GM19239 (cell line): ENCODE data around the gene F12.

Source experiments
- DNase-seq: peaks from one replicate; pipeline ENCODE4 v3.0.0; 2011; ENCODE audit warnings: low spot score; ENCODE audit not compliant: insufficient read length
- FAIRE-seq: peaks from 2 replicates; lab custom pipeline; 2011; peaks lifted over from hg19 to GRCh38; lab: Jason Lieb, UNC

Gene F12

DNA sequence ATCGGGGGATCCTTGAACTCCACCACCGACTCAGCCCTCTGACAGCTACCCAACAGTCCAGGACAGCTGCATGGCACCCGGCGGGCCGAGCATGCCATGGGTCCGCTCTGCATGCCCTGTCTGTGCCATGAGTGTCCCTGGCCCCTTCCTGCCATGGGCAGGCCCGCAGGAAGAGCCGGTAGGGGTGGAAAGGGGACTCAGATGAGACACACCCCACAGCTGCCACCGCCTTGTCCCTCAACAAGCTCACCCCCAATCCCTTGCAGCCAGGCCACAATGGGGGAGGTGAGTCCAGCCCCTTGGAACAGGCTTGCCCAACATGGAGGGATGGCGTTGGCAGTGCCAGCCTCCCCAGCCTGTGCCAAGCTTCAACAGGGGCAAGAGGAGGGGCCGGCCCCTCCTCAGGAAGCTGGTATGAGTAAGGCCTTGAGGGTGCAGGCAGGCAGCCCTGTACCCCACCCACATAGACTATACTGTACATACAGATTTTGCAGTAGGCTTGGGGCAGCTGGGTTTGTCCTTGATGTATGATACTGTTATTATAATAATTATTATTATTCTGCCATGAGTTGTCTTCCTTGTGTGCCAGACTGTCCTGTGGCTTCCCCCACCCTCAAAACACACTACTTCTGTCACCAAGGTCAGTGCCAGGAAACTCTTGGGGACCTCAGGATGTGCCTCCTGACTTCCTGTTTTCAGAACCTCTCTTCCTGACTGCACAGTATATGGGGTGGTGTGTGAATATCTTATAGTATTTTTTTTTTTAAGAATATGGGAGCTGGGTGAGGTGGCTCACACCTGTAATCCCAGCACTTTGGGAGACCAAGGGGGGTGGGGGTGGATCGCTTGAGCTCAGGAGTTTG is 37.1 kb downstream of the F12 start:
- DNase-seq: no peak
- no peak for FAIRE-seq

DNA sequence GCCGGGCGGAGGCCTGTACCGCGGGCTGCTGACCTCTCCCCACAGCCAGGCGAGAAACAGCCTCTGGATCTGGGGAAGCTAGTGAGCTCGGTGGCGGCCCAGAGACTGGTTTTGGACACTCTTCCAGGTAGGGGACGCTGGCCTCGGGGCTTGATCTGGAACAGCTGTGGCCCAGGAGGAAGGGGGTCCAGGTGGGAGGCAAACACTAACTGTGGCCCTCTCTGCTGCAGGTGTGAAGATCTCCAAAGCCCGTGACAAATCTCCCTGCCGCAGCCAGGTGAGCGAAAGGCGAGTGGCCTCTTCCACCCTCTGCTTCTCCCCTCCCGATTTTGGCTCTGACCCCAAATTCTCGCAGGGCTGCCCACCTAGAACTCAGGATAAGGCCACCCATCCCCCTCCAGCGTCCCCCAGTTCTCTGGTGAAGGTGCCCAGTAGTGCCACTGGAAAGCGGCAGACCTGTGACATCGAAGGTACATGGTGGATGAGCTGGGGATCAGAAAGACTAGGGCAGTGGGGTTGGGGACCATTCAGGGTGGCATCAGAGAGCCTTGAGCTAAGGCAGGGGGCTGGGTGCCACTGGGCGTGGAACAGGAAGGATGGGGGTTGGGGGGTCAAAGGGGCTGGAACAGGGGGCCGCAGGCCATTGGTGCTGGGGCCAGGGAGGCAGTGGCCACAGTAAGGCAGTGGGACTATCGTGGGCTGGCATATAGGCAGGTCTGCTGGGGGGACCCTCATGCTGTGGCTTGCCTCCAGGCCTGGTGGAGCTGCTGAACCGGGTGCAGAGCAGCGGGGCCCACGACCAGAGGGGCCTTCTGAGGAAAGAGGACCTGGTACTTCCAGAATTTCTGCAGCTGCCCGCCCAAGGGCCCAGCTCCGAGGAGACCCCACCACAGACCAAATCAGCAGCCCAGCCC is 38.0 kb downstream of the F12 start:
- no peak for FAIRE-seq
- DNase-seq: no peak

- FAIRE-seq (peak; percentile 77), DNase-seq (peak; percentile 90)
Observed at GRCh38 chr5:177370488-177371119, 38.8 kb downstream of the F12 start.

- FAIRE-seq (peak; percentile 44), DNase-seq (no peak)
Observed at GRCh38 chr5:177369645-177370440, 39.5 kb downstream of the F12 start.

- DNase-seq: peak; percentile 74
- FAIRE-seq: peak; percentile 81
Observed at GRCh38 chr5:177368869-177369644, 40.3 kb downstream of the F12 start.

DNA sequence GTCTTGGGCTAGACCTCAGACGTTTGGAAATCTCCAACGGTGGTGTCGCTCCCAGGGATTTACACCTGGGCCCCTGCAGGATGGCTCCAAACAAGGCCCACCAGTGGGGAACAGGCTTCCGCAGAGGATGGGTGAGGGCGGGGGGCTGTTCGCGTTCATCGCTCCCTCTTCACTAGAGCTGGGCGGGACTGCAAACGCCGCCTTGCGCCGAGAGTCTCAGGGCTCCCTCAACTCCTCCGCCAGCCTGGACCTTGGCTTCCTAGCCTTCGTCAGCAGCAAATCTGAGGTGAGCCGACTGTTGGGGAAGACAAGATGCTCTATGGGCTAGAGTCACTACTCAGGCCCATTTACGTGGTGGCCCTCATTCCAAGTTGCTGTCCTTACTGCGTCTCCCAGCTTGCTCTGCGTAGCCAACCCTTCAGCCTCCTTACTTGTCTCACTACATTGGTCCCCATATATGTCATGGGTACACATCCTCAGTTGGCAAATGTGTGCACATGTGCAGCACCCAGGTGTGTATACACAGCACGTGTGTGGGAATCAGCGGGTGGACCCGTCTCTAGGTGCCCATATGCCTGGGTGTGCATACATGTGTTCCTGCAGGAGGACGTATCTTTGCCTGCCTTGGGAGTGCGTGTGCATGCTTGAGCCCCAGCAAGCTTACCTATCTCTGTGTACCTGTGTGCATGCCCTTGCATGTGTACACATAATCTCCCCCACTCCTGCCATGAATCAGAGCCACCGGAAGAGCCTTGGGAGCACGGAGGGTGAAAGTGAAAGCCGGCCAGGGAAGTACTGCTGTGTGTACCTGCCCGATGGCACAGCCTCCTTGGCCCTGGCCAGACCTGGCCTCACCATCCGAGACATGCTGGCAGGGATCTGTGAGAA is 41.1 kb downstream of the F12 start:
- FAIRE-seq (no peak), DNase-seq (no peak)

DNA sequence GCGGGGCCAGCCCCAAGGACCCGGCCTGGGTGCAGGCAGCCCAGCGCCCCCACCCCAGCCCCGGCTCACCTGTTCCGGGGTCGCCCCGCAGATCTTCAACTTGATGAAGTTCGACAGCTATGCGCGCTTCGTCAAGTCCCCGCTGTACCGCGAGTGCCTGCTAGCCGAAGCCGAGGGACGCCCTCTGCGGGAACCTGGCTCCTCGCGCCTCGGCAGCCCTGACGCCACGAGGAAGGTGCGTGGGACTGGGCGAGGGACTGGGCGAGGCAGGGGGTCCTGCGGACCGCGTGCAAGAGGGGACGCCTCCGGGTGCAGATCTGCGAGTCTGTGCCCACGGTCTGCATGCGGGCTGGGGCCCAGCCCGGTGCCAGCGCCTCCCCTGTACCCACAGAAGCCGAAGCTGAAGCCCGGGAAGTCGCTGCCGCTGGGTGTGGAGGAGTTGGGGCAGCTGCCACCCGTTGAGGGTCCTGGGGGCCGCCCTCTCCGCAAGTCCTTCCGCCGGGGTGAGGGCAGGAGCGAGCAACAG is 42.0 kb downstream of the F12 start:
- DNase-seq: no peak
- FAIRE-seq: no peak

DNA sequence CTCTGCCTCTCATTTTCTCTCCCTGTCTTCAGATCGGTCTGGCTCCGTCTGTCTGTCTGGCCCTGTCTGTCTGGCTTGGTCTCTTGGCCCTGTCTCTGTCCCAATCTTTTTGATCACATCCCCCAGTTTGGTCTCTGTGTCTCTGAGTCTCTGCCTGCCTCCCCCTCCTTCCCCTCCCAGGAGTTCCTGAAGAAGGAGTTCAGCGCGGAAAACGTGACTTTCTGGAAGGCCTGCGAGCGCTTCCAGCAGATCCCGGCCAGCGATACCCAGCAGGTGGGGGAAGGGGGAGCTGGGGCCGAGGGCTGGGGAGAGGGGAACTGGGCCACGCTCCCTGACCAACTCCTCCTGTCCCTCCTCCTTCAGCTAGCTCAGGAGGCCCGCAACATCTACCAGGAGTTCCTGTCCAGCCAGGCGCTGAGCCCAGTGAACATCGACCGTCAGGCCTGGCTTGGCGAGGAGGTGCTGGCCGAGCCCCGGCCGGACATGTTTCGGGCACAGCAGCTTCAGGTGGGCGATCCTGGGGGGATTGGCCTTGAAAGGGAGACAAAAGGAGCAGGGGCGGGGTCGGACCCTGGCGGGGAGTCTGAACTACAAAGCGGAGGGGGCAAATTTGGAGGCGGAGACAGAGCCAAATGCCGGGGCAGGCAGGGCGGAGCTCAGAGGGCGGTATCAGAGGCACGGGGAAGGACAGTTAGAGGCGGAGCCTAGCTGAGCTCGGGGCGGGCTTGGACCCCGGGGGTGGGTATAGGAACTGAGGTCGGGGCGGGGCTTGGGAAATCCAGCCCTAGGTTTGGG is 42.6 kb downstream of the F12 start:
- no peak for FAIRE-seq

DNA sequence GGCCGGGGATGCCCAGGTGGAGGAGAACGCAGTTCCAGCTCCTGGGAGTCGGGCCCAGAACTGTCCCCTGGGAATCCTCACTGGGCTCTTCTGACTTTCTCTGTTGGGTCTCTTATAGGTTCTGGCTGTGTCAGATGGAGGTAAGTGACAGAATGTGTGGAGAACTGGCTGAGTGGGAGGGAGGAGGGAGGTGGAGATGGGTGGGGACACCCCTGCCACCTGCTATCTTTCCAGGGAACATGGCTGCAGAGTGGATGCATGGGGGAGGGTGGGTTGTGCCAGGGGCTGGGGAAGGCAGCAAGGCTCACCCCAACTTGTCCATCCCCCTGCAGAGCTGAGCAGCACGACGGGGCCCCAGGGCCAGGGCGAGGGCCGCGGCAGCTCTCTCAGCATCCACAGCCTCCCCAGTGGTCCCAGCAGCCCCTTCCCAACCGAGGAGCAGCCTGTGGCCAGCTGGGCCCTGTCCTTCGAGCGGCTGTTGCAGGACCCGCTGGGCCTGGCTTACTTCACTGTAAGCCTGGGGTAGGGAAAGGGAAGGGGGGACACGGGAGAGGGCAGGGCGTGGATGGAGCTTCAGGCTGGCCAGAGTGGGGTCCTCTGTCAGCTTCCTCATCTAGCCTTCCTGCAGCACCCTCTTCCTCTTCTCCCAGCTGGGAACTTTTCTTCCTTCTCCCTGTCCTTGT is 43.4 kb downstream of the F12 start:
- DNase-seq (no peak), FAIRE-seq (no peak)

More for the DNA sequence above, 42.6 kb downstream of the F12 start:
- DNase-seq: no peak

GRCh38 chr5:177364159-177364962 is 45.0 kb downstream of the F12 start:
- FAIRE-seq: peak; percentile 84

DNA sequence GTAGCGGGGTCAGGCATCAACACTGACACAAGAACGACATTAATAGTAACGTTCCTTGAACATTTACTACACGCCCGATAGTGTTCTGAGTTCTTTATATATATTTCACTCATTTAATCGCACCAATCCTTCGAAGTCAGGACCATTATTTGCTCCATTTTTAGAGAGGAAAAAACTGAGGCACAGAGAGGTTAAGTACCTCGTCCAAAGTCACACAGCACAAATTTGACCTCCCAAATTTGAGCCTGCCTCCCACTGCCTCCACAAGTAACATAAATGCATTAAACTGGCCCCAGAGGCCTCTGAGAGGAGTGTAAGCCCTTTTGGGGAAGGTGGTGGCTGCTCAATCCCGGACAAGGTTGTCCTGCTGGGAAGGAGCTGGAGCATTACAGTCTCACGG is 45.8 kb downstream of the F12 start:
- DNase-seq (no peak), FAIRE-seq (no peak)

More at GRCh38 chr5:177364159-177364962, 45.0 kb downstream of the F12 start:
- peak; percentile 64 for DNase-seq

GRCh38 chr5:177362610-177363507 is 46.5 kb downstream of the F12 start:
- FAIRE-seq (peak; percentile 84), DNase-seq (peak; percentile 68)

DNA sequence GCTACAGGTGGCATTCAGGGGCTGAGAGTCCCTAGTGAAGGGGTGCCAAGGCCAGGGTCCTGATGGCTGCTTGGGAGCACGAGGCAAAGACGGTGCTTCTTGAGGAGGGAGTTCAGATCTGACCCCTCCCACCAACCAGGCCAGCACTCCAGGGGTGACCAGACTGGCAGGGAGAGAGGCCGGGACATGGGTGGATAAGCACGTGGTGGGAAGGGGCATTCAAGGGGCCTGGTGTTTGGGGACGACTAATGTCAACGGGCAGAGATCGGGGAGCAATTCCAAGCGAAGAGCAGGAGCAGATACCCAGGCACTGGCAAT is 47.1 kb downstream of the F12 start:
- FAIRE-seq: no peak
- no peak for DNase-seq

DNA sequence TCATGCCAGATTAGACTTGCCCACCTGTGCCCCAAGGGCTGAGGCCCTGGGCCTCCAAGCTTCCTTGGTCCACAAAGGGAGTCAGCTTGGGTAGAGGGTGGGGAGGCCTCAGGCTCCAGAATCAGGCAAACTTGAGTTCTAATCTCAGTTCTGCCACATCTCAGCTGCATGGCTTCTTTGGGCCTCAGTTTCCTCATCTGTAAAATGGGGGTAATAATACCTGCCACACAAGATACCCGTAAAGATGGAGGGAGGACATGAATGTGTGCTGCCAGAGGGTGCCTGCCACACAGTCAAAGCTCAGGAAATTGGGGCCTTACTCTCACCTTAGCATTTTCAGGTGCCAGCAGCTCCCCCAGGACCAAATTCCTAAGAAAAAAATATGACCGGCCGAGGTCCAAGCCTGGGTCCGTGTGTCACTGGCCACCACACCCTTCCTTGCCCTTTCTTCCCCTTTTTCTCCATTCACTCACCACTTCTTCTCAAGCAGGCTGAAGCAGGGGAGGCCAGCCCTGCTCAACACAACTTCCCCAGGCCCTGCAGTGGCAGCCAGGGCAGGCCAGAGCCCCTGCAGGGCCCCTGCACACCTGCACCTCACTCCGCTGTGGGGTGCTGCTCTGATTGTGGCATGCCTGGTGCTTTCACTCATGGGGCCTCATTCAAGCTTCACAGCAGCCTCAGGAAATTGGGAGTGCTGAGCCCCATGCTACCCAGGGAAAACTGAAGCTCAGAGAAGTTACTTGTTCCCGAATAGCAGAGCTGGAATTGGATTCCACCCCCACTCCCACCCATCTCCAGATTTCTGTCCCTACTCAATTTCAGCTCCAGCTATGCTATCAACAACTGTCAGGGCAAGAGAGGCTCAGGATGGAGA is 47.7 kb downstream of the F12 start:
- no peak for DNase-seq
- peak; percentile 77 for FAIRE-seq
